ENCODE results near the gene RTTN.
A peak's percentile ranks its signal among the peaks of the same experiment; 100 is the strongest.

Gene RTTN

DNA sequence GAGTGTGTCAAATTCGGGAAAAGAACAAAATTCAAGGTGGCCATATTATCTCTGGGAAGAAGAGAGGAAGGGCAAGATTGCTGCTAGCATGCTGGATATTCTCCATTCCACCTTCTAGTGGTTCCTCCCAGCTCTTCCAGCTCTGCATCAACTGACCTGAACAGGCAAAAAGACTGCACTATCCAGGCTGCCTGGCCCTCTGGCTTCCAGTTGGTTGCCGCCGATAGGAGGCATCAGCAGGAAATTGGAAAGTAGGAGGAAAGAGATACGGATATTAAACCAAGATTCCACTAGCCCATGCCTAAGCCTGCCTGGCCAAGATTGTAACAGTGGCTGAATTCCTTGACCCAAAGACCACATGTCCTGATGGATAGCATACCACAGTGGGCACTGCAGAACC lies 1.7 kb upstream of the RTTN start:
- DNase-seq, result no peak

DNA sequence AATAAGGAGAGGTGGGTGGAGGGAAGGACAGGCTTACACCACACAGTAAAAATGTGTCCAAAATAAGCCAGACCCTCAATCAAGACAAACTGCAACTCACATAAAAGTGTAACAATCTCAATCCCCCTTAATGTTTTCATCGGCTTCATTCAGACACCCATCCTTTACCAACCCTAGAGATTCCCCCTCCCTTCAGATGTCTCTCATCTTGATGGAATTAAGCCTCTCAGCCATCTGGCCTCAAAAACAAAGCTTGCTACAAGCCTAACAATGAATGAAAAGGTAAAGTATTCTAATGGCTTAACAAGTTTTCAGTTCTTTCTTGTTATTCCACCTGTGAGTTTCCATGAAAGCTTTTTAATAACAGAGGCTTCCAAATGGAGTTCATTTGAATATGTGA lies 5.2 kb downstream of the RTTN start:
- DNase-seq, result no peak

DNA sequence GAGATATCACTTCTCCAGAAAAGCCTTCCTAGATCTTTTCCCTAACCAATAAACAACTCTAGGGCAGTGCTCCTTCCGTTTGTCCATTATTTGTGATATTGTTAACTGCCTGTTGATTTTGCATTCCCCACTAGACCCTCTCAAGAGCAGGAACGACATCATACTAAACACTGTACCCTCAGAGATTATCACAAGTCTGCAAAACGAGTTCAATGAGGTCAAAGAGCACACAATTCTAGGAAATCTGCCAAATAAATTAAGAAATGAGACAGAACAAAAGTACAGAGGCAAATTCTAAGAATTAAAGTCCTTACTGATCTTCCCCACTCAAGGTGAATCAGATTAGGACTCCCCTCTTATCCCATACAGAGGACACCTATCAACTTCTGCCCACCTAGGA lies 7.6 kb downstream of the RTTN start:
- DNase-seq, result no peak

GRCh38 chr18:70197026-70197425 lies 8.5 kb downstream of the RTTN start:
- DNase-seq, result no peak

DNA sequence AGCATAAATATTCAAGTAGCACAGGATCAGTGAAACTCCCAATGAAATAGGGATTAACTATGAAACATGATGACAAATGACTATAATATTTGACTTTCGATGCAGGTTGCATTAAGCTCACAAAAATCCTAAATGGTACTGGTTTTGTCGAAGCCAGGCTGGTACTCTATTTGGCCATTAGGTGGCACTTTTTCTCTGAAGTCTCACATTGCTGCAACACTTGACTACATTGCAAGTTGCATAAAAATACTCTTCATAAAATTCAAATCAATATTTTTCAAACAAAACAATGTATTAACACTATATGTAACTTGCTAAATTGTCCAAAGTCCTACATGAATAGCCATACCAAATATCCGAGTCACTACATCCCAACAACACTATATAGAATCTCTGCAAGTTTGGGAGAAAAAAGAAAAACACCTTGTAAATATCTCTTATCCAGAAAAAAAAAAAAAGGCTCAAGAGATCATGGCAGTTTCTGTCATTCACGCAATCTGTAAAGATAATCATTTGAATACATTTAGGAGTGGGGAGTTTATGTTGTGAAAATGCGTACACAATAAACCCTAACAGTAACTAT lies 9.5 kb downstream of the RTTN start:
- DNase-seq, result peak in 1 of 2 experiments; percentile 29

DNA sequence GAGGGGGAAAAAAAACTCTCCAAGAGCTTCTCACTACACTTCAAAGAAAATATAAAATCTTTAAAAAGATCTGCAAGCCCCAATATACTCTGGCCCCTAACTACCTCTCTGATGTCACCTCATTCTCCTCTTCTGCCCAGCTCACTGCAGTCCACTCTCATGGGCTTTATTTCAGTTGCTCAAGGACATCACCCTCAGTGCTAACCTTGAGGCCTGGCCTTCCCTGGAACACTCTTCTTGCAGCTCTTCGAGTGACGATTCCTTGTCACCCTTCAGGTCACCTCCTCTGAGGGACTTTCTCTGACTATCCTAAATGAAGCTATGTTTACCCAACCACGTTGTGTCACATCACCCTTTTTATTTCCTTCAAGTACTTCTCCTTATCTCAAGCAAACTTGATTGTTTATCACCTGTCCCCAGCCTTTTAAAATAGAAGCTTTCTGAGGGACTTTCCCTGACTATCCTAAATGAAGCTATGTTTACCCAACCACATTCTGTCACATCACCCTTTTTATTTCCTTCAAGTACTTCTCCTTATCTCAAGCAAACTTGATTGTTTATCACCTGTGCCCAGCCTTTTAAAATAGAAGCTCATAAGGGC lies 10.4 kb downstream of the RTTN start:
- DNase-seq, result no peak

GRCh38 chr18:70194227-70194890 lies 11.1 kb downstream of the RTTN start:
- no peak for DNase-seq

DNA sequence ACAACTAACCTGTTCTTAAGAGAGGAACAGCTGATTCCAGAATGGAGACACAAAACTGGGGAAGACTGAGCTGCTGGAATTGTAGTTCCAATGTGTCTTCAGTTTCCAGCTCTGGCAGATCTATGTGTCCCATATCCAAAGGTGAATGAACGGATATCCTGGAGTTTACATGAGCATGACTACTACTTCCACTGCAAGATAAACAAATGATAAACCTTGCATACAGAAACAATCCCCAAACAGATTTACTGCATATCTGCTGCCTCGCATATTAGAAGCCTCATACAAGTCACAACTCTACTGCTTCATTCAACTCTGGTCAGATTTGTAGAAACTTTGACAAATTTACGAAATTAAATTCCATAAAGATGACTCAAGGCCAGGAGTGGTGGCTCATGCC lies 15.0 kb downstream of the RTTN start:
- DNase-seq, result no peak

DNA sequence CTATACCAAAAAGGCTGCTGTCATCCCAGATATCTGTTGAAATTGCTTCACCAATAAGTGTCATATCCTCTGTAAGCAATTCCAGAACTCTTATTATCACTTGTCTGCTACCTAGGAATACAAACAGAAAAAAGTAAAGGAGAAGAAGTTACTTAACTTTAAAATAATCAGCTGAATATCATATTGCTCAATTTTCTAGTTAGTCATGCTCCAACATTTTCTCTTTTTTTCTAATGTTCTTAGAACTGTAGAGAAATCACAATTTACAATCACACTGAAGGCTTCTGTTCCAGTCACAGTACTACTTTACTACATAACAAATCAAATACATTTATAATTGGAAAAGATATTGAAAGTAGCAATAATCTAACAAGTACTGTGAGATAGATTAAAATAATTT lies 17.4 kb downstream of the RTTN start:
- DNase-seq, result no peak

DNA sequence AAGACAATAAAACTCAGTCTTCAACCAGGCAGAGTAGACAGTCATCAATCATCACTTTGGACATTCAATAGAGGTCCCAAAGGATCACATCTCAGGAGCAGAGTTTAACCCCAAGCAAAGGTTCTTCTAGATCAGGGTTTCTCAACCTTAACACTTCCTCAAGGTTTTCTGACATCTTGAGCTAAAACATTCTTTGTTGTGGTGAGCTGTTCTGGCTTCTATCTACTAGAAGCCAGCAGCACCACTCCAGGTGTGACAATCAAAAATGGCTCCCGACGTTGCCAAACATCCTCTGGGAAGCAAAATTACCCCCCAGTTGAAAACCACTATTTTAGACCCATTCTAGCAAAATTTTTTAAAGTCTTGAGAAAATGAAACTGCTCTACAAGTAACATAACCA lies 22.0 kb downstream of the RTTN start:
- no peak for DNase-seq

DNA sequence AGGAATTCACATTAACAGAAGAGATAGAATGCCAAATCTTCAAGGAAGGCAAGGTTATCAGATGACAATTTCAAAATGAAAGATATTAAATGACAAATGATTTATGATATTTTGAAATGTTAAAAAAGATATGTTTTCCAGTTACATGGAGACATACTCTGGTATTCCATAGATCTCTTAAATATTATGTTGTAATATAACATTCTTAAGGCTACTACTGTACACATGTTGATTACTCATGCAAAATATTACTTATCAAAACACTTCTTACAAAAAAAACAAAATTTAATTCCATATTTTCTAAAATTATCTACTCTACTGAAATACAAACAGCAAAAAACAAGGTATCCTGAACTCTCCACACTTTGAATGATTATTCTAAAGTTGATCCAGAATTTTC lies 22.9 kb downstream of the RTTN start:
- DNase-seq, result no peak

- DNase-seq, result no peak
Measured at GRCh38 chr18:70181725-70182124, 23.8 kb downstream of the RTTN start.

DNA sequence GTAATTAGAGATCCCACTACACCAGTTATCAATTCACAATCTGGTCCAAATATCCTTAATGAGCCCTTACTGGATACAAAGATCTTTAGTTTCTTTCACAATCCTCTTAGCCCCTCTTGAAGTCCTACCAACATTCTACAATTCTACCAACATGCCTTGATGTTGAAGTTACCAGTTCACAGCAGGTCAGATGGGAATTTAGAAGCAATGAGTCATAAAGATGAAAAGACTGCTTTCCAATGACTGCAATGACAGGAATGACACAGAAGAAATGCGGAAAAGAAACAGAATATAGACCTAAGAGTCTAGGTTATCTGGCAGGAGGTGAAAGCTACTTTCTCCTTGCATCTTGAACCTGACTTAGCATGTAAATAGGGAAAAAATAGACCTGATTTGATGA lies 24.5 kb downstream of the RTTN start:
- DNase-seq, result no peak

- DNase-seq, result no peak
Measured at GRCh38 chr18:70176537-70176936, 28.9 kb downstream of the RTTN start.

- no peak for DNase-seq
Measured at GRCh38 chr18:70175216-70175615, 30.3 kb downstream of the RTTN start.

DNA sequence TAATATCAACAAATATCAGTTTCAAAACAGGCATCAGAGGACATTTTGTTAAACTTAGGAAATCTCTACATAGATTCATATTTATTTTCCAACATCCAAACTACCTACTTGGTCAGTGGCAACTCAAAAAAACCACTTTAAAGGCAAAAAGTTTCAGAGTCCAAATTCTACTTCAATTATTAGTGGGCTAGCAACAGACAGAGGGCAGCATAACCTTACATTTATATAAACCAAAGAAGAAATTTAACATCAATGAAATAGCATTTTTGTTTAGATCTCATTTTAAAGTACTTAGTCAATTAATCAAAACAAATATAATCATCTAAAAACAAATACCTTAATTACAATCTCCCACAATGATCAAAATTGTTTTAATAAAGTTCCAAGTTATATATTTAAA lies 33.3 kb downstream of the RTTN start:
- no peak for DNase-seq

DNA sequence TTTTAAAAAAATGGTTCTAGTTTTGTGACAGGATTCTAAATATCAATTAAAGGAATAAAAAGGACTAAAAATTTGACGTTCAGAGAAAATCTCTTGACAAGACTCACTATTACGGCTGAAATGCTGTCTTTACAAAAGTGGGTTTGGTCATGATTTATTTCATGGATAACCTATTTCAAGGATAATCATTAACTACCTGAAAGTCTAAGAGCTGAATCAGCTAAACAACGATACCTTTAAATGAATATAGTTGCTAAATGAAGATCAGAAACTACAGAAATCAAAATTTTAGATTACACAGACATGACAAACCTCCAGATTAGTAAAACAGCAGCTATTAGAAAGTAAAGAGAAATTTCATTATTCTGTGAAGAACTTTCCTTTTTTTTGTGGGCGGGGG lies 35.7 kb downstream of the RTTN start:
- DNase-seq, result no peak

DNA sequence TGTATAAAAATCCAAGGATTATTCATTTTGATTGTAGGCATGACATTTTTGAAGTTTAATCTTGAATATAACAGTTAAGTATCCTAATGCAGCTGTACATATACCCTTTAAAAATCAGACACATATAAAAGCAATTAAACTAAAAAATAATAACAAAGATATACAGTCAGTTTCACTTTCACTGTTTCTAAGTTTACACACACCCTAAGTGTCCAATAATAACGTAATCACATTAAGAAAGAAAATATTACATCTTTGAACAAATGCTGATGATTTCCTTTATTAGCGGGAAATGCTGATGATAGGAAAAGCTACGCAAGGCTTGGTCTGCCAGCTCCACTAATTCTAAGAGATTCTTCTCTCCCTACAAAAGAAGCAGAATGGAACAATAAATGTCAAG lies 38.8 kb downstream of the RTTN start:
- DNase-seq, result no peak

DNA sequence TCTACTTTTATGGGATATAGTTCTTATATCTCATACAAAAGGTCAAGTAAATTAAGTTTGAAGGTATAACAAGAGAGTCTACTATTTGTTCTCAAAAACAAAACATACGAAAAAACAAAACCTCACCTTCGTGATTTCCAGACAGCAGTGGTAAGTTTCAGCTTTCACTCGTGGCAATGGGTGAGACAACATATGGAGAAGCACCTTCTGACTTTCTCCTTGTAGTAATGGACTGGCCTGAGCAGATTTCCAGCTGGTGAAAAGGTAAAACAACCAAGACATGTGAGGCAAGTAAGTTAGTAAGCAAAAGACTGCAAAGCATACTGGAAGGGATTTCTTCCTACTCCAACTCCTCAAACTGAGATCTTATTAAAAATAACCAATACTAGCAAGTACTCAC lies 39.6 kb downstream of the RTTN start:
- DNase-seq, result no peak

DNA sequence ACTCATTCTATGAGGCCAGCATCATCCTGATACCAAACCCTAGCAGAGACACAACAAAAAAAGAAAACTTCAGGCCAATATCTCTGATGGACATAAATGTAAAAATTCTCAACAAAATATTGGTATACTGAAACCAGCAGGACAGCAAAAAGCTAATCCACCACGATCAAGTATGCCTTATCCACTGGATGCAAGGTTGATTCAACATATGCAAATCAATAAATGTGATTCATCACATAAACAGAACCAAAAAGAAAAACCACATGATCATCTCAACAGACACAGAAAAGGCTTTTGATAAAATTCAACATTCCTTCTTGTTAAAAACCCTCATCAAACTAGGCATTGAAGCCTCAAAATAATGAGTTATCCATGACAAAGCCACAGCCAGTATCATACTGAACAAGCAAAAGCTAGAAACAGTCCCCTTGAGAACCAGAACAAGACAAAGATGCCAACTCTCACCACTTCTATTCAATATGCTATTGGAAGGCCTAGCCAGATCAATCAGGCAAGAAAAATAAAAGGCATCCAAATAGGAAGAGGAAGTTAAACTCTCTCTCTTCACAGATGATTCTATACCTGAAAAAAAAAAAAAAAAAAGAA lies 45.3 kb downstream of the RTTN start:
- DNase-seq, result no peak

GRCh38 chr18:70158992-70159717 lies 46.3 kb downstream of the RTTN start:
- DNase-seq, result no peak

- DNase-seq, result no peak
Measured at GRCh38 chr18:70156886-70157285, 48.6 kb downstream of the RTTN start.

GRCh38 chr18:70154591-70155194 lies 50.8 kb downstream of the RTTN start:
- DNase-seq, result no peak
